ENCODE data around the gene MS4A10.

GRCh38 chr11:60753309-60753708 is 31.8 kb upstream of the MS4A10 start:
- TF ChIP-seq CTCF (IDR thresholded peaks at IDR 0.05) (no peak), EZH2 (IDR thresholded peaks at IDR 0.05; ENCODE audit: borderline replicate concordance, insufficient read depth, low read depth, low read length, poor library complexity, severe bottlenecking) (no peak)

Measured in B cell (primary cell).